Amniotic stem cell (primary cell): Measurements from ENCODE around the gene LAMA4.
A peak's percentile ranks its signal among the peaks of the same experiment; 100 is the strongest.

ENCODE experiments used
- DNase-seq: peaks from one replicate; lab custom pipeline; 2025; lab: John Stamatoyannopoulos, UW

Gene LAMA4

GRCh38 chr6:112100561-112100960 lies 153.8 kb downstream of the LAMA4 start:
- DNase-seq, result no peak

GRCh38 chr6:112096901-112097300 lies 157.5 kb downstream of the LAMA4 start:
- DNase-seq, result no peak

GRCh38 chr6:112087916-112088315 lies 166.5 kb downstream of the LAMA4 start:
- DNase-seq, result no peak

- DNase-seq, result peak; percentile 94
These were observed 167.0 kb downstream of the LAMA4 start, which contains the start of the genes FAM229B and TUBE1 for GRCh38 chr6:112087136-112087911. FAM229B (plus strand) TSS chr6:112087591; CDS start chr6:112099284, 11,693 bp downstream. TUBE1 (minus strand) TSS chr6:112087482; CDS start chr6:112087434, 48 bp downstream.

- DNase-seq, result peak; percentile 2
These were observed 167.6 kb downstream of the LAMA4 start for GRCh38 chr6:112086744-112087135.

- no peak for DNase-seq
These were observed 168.9 kb downstream of the LAMA4 start for GRCh38 chr6:112085286-112086065.

- DNase-seq, result no peak
These were observed 172.8 kb downstream of the LAMA4 start for GRCh38 chr6:112081569-112081968.

GRCh38 chr6:112066606-112067005 lies 187.8 kb downstream of the LAMA4 start:
- no peak for DNase-seq

GRCh38 chr6:112065426-112065986 lies 188.9 kb downstream of the LAMA4 start:
- no peak for DNase-seq

GRCh38 chr6:112062966-112063365 lies 191.4 kb downstream of the LAMA4 start:
- DNase-seq, result no peak

- no peak for DNase-seq
These were observed 192.8 kb downstream of the LAMA4 start for GRCh38 chr6:112061605-112062004.
